Measurements from ENCODE around the gene TMEM54.

Gene TMEM54

DNA sequence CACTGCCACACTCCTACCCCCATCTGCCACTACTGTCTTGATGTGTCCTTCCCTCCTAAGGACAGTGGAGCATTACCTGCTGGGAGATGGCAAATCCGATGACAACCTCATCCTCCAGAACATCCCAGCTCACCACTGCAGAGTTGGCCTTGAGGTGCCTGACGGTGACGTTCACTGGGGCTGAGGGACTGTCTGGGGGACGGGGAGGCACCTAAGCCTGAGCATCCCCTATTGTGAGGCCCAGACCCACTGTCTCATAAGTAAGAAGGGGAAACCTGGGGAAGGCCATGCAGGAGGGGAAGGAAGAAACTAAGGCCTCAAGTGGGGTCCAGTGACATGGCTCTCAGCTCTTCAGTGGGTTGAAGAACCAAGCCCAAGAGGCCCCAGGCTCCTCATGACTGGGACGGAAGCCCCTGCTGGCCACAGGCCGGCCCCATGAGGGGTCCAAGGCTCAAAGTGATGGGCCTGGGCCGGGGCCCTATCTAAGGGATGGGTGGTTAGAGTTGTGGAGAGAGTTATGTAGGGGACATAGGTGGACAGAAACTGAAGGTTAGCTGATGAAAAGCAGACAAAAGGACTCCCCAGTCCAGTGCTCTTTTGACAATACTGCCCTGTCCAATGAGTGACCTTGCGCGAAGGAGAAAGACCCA lies 32.3 kb downstream of the TMEM54 start:
- Mint-ChIP-seq H3K4me3 (no peak overlapping the region), H3K27ac (peak overlapping the region in 1 of 2 donors; percentile 61)

GRCh38 chr1:32868085-32868484 lies 33.1 kb downstream of the TMEM54 start:
- ATAC-seq (no peak), DNase-seq (no peak)

More for the DNA sequence above, 32.3 kb downstream of the TMEM54 start:
- ATAC-seq, result no peak
- no peaks in the 10 kb centered on the region for H3K9me3 Mint-ChIP-seq
- H3K4me1 Mint-ChIP-seq, result peaks cover 10% of the 10 kb centered on the region
- no peak for DNase-seq
- H3K27me3 Mint-ChIP-seq, result peaks cover 47% of the 10 kb centered on the region

DNA sequence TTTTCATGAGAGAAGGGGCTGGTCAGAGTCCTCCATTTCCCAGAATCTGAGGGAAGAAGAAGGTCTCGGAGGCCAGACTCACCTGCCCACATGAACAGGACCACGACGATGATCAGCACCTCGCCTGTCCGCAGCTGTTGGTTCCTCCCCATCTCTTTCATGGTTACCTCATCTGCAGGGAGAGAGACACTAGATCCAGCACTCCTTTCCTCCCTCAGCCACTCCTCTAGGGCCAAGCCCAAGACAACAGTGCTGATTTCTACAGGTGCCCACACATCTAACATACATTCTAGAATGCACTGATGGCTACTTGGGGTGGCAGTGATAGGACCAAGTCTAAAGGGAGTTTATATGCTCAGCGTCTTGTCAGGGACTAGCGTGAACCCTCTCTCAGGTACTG lies 33.5 kb downstream of the TMEM54 start:
- H3K4me3 Mint-ChIP-seq, result no peak overlapping the region
- peaks cover 10% of the 10 kb centered on the region for H3K4me1 Mint-ChIP-seq
- no peak for DNase-seq
- H3K27me3 Mint-ChIP-seq, result peaks cover 42% of the 10 kb centered on the region
- ATAC-seq, result no peak
- H3K9me3 Mint-ChIP-seq, result no peaks in the 10 kb centered on the region
- H3K27ac Mint-ChIP-seq, result no peak overlapping the region

More at GRCh38 chr1:32868085-32868484, 33.1 kb downstream of the TMEM54 start:
- H3K4me1 Mint-ChIP-seq, result peaks cover 10% of the 10 kb centered on the region
- no peak overlapping the region for H3K4me3 Mint-ChIP-seq
- peaks cover 46% of the 10 kb centered on the region for H3K27me3 Mint-ChIP-seq
- H3K9me3 Mint-ChIP-seq, result no peaks in the 10 kb centered on the region
- H3K27ac Mint-ChIP-seq, result no peak overlapping the region

DNA sequence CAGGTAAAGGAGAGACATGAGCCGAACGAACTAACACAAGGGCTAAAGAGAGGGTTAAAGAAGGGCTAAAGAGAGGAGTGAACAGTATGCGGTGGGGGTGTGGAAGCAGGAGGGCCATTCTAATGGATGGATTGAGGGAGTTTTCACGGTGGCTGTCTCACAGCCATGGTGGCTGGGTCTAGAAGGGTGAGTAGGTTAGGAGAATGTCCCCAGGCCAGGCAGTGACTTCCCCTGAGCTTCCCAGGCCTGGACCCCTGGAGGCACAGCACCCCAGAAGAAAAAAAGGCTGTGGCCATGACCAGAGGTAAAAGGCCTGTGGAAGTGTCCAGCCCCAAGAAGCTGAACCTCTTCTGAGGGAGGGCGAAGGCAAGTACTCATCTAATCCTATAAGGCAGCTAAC lies 34.0 kb downstream of the TMEM54 start:
- no peak for ATAC-seq
- Mint-ChIP-seq H3K4me1 (peaks cover 10% of the 10 kb centered on the region), H3K9me3 (no peaks in the 10 kb centered on the region), H3K27ac (peak overlapping the region in 1 of 2 donors; percentile 37), H3K4me3 (no peak overlapping the region), H3K27me3 (peaks cover 37% of the 10 kb centered on the region)
- no peak for DNase-seq

DNA sequence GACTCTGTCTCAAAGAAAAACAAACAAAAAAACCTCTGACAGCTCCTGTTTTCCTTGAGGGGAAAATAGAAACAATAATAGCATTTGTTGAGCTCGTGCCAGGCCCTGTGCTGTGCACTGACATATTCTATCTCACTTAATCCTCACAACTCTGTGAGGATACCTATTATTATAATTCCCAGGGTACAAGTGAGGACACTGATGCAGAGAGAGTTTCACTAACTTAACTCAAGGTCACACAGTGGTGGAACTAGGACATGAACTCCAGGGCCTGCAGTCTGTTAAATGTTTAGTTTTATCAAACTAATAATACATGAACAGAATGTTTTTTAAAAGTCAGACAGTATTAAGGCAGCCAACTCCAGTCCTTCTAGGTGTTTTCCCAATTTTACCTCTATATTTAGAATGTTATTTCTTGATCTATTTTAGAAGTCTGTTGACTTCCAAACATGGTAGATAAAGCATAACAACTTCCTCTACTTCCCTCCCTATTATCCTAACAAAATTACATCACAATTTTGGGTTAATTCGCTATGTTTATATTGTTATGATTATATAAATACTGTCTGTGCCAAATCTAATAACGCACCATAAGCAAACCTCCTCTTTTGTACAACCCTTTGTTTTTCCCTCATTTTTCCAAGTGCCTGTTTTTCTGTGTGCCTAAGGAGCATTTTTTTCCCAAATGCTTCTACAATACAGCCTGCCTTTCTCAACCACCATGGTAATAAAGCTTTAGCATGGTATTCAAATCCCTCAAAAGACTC lies 35.4 kb downstream of the TMEM54 start:
- ATAC-seq (no peak), DNase-seq (no peak)
- H3K9me3 Mint-ChIP-seq, result no peaks in the 10 kb centered on the region
- no peak overlapping the region for H3K27ac Mint-ChIP-seq
- peaks cover 24% of the 10 kb centered on the region for H3K27me3 Mint-ChIP-seq
- H3K4me1 Mint-ChIP-seq, result peaks cover 10% of the 10 kb centered on the region
- H3K4me3 Mint-ChIP-seq, result no peak overlapping the region

DNA sequence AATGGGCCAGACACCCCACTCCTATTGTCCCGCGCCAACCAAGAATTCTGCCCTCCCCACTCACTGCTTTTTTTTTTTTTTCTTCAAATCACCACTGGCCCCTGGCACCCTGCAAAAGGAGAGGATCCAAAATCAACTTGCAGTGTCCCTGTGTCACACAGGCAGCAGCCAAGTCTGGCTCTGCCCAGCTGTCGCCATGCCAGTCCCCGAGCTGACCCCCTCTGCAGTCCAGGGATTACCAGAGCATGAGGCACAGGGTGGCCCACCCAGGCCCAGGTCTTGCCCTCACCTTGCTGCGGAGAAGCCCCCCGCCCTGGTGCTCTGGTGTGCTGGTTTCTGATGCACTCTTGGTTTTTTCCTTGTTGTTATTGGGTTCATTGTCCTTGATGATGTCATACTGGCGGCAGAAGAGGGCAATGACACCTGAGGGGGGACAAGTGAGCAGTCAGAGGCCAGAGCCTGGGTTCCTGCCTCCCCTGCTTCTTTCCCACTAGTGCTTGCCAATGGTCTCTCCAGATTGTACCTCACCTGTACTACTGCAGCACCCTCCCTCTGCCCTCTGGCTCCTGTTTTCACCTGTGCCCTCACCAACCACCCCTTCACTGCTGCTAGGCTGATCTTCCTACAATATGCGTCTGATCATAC lies 36.7 kb downstream of the TMEM54 start:
- Mint-ChIP-seq H3K4me3 (no peak overlapping the region), H3K27ac (peak overlapping the region in 1 of 2 donors; percentile 45), H3K27me3 (peaks cover 13% of the 10 kb centered on the region), H3K9me3 (no peaks in the 10 kb centered on the region), H3K4me1 (peaks cover under 1% of the 10 kb centered on the region)
- ATAC-seq, result no peak
- no peak for DNase-seq

GRCh38 chr1:32863881-32864245 lies 37.3 kb downstream of the TMEM54 start:
- H3K4me1 Mint-ChIP-seq, result no peaks in the 10 kb centered on the region
- ATAC-seq (no peak), DNase-seq (no peak)
- no peak overlapping the region for H3K4me3 Mint-ChIP-seq
- no peaks in the 10 kb centered on the region for H3K9me3 Mint-ChIP-seq
- H3K27ac Mint-ChIP-seq, result no peak overlapping the region
- H3K27me3 Mint-ChIP-seq, result peaks cover 7% of the 10 kb centered on the region

GRCh38 chr1:32863218-32863880 lies 37.8 kb downstream of the TMEM54 start:
- Mint-ChIP-seq H3K4me1 (no peaks in the 10 kb centered on the region), H3K27ac (no peak overlapping the region), H3K27me3 (peaks cover 2% of the 10 kb centered on the region), H3K9me3 (no peaks in the 10 kb centered on the region), H3K4me3 (no peak overlapping the region)
- no peak for DNase-seq
- ATAC-seq, result no peak

DNA sequence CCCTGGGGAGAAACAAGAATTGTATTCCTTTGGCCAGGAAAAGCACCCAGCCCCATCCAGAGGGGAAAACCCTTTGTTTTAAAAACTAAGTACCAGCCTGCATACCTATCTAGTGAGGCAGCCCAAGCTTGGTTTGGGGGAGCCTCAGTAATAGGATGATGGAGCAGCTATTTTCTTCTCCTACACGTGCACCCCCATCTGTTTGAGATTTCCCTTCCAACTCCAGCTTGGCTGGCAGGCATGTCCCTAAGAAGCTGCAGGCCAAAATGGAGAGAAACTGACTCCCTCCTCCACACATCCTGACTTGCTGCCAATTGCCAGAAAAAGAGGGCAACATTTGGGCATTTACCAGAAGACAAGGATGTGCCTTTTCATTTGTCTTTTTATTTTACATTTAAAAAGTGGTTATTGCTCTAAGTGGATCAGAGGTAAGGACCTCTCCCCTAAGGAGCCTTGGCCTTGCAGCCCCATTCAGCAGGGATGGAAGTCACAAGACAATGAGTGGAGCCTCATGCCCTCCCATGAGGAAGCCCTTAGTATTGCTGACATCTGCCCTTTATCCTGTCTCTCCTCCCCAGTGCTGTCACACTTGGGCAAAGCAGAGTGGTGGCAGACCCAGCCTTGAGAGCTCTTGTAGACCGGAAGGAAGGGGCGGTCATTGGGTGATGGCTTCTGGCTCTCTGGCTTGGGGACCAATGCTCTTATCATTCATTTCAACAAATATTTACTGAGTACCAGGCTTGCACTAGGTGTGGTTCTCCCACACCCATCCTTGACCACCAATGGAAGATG lies 39.1 kb downstream of the TMEM54 start:
- Mint-ChIP-seq H3K27me3 (no peaks in the 10 kb centered on the region), H3K9me3 (no peaks in the 10 kb centered on the region), H3K27ac (no peak overlapping the region), H3K4me3 (no peak overlapping the region), H3K4me1 (no peaks in the 10 kb centered on the region)
- ATAC-seq (no peak), DNase-seq (no peak)

GRCh38 chr1:32860566-32860965 lies 40.6 kb downstream of the TMEM54 start:
- ATAC-seq (no peak), DNase-seq (no peak)
- no peaks in the 10 kb centered on the region for H3K27me3 Mint-ChIP-seq
- no peaks in the 10 kb centered on the region for H3K9me3 Mint-ChIP-seq
- no peak overlapping the region for H3K27ac Mint-ChIP-seq
- no peak overlapping the region for H3K4me3 Mint-ChIP-seq
- H3K4me1 Mint-ChIP-seq, result no peaks in the 10 kb centered on the region

DNA sequence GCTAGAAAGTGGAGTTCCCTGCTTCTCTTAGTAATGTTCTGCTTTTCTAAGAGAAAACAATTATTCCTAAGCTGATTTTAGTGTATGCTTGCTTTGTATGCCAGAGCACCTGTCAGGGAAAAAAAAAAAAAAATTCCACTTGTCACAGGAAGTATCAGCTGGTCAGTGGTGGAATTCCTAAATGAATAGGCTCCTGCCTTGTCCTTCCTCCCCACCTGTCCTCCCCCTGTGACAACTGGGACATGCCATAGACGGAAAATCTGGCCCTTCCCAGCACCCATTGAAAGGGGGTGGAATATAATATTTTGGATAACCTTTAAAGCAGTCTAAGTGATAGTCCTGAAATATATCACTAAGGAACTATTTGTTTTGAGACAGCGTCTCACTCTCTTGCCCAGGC lies 41.3 kb downstream of the TMEM54 start:
- no peak overlapping the region for H3K4me3 Mint-ChIP-seq
- no peaks in the 10 kb centered on the region for H3K9me3 Mint-ChIP-seq
- no peaks in the 10 kb centered on the region for H3K27me3 Mint-ChIP-seq
- DNase-seq, result no peak
- no peak overlapping the region for H3K27ac Mint-ChIP-seq
- no peak for ATAC-seq
- H3K4me1 Mint-ChIP-seq, result no peaks in the 10 kb centered on the region

- Mint-ChIP-seq H3K4me1 (no peaks in the 10 kb centered on the region), H3K27me3 (no peaks in the 10 kb centered on the region), H3K27ac (no peak overlapping the region), H3K9me3 (no peaks in the 10 kb centered on the region), H3K4me3 (no peak overlapping the region)
- DNase-seq (no peak), ATAC-seq (no peak)
Measured at GRCh38 chr1:32858791-32859190, 42.4 kb downstream of the TMEM54 start.

GRCh38 chr1:32858136-32858535 lies 43.1 kb downstream of the TMEM54 start:
- ATAC-seq, result no peak
- H3K4me1 Mint-ChIP-seq, result no peaks in the 10 kb centered on the region
- H3K4me3 Mint-ChIP-seq, result no peak overlapping the region
- H3K27ac Mint-ChIP-seq, result no peak overlapping the region
- H3K9me3 Mint-ChIP-seq, result no peaks in the 10 kb centered on the region
- no peak for DNase-seq
- no peaks in the 10 kb centered on the region for H3K27me3 Mint-ChIP-seq

DNA sequence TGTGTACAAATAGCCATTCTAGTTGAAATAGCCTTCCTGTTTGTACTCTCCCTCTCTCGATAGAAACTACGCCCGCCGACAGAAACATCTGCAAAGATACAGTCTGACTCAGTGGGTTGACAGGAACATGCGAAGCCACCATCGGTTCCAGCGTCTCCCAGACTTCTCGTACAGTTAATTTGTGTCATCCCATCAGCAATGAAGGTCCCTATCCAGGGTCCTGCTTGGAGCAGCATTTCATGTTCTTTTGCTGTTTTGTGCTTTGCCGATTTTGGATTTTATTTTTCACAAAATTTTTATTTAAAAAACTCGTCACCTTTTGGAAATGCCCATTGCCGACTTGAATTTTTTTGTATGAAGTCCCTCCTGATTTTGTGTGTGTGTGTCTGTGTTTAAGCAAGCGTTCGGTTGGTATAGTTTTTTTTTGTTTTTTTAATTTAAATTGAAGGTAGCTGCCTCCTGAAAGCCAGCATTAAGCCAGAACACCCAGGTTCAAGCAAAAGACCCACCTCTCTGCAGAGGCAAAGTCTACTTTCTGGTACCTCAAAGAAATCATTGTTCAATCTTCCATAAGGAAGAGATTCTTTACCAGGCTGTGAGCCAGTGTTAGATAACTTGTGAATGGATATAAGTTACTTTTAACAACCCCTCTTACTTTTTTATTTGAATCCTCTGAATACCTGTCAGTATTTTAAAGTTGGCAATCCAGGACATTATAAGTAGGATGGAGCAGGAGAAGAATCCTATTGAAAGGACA lies 45.1 kb downstream of the TMEM54 start:
- Mint-ChIP-seq H3K9me3 (no peaks in the 10 kb centered on the region), H3K4me3 (no peak overlapping the region), H3K27me3 (no peaks in the 10 kb centered on the region), H3K4me1 (no peaks in the 10 kb centered on the region), H3K27ac (no peak overlapping the region)
- ATAC-seq (no peak), DNase-seq (no peak)
